ENCODE measurements around the gene MRPL37. TPM values are rescaled to one million over a fixed set of nuclear protein-coding genes. Genes with fewer than 3 reads are reported as not detected.
A peak's percentile ranks its signal among the peaks of the same experiment; 100 is the strongest.

MRPL37 gene
- total RNA-seq, 2 donors from 2014 or later, result 84.5 to 95.8 TPM

DNA sequence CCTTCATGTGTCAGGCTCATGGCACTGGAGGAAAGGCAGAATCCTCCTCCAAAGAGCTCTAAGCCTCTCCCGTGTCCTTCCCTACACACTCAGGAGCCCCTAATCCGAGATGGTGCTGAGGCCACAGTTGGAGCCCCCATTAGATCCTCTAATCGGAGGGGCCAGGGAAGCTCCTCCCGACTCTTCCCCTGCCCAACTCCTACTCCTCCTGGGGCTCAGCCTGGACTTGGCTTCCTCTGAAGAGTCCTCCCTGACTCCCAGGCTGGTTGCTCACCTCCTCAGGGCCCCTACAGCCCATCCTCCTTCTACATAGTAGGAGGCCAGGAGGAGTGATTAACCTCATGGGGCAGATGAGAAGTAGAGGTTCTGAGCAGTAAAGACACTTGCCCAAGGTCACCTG, 25.9 kb upstream of the MRPL37 start:
- no peaks in the 10 kb centered on the region for H3K36me3 Mint-ChIP-seq (ENCODE audit: low read depth)
- no peak overlapping the region for H3K27ac Mint-ChIP-seq
- no peak for DNase-seq

GRCh38 chr1:54176621-54177327, 23.2 kb upstream of the MRPL37 start:
- Histone ChIP-seq H3K4me3 (ENCODE audit: low read length) (no peak overlapping the region), H3K9me3 (ENCODE audit: control insufficient read depth, low read length) (no peaks in the 10 kb centered on the region), H3K9ac (ENCODE audit: extremely low read depth, low read length, poor library complexity, severe bottlenecking) (no peak overlapping the region), H3K36me3 (ENCODE audit: control insufficient read depth, insufficient read depth, low read length) (no peaks in the 10 kb centered on the region), H3K4me1 (ENCODE audit: control insufficient read depth, insufficient read depth, low read length) (peaks cover 2% of the 10 kb centered on the region), H3K27me3 (ENCODE audit: control insufficient read depth, insufficient read depth, low read length, poor library complexity, severe bottlenecking) (no peaks in the 10 kb centered on the region), H3K27ac (ENCODE audit: low read depth, low read length) (no peak overlapping the region)
- DNase-seq, result no peak
- Mint-ChIP-seq H3K9me3 (no peaks in the 10 kb centered on the region), H3K36me3 (ENCODE audit: low read depth) (peaks cover 5% of the 10 kb centered on the region), H3K27ac (no peak overlapping the region), H3K4me1 (peaks cover 5% of the 10 kb centered on the region), H3K4me3 (no peak overlapping the region), H3K27me3 (ENCODE audit: insufficient read depth) (no peaks in the 10 kb centered on the region)
- TF ChIP-seq, protein P1, sequence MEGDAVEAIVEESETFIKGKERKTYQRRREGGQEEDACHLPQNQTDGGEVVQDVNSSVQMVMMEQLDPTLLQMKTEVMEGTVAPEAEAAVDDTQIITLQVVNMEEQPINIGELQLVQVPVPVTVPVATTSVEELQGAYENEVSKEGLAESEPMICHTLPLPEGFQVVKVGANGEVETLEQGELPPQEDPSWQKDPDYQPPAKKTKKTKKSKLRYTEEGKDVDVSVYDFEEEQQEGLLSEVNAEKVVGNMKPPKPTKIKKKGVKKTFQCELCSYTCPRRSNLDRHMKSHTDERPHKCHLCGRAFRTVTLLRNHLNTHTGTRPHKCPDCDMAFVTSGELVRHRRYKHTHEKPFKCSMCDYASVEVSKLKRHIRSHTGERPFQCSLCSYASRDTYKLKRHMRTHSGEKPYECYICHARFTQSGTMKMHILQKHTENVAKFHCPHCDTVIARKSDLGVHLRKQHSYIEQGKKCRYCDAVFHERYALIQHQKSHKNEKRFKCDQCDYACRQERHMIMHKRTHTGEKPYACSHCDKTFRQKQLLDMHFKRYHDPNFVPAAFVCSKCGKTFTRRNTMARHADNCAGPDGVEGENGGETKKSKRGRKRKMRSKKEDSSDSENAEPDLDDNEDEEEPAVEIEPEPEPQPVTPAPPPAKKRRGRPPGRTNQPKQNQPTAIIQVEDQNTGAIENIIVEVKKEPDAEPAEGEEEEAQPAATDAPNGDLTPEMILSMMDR (conservative IDR thresholded peaks at IDR 0.05), result no peak
- 91 to 100% methylated on average over 2 to 6 of the region's 6 CpGs for WGBS, 2 experiments (ENCODE audit: insufficient coverage in 1 of 2, insufficient read length in 1 of 2)

More for the DNA sequence above, 25.9 kb upstream of the MRPL37 start:
- no peak overlapping the region for H3K4me3 Mint-ChIP-seq
- no peaks in the 10 kb centered on the region for H3K4me1 Mint-ChIP-seq
- no peaks in the 10 kb centered on the region for H3K27me3 Mint-ChIP-seq (ENCODE audit: insufficient read depth)
- Histone ChIP-seq H3K27me3 (ENCODE audit: control insufficient read depth, insufficient read depth, low read length, poor library complexity, severe bottlenecking) (no peaks in the 10 kb centered on the region), H3K4me3 (ENCODE audit: low read length) (no peak overlapping the region), H3K9me3 (ENCODE audit: control insufficient read depth, low read length) (no peaks in the 10 kb centered on the region), H3K4me1 (ENCODE audit: control insufficient read depth, insufficient read depth, low read length) (no peaks in the 10 kb centered on the region), H3K36me3 (ENCODE audit: control insufficient read depth, insufficient read depth, low read length) (no peaks in the 10 kb centered on the region), H3K9ac (ENCODE audit: extremely low read depth, low read length, poor library complexity, severe bottlenecking) (no peak overlapping the region), H3K27ac (ENCODE audit: low read depth, low read length) (peak overlapping the region; percentile 38)
- TF ChIP-seq, protein P1 (conservative IDR thresholded peaks at IDR 0.05), result no peak
- 83 to 93% methylated on average over 4 of the region's 4 CpGs for WGBS, 2 experiments (ENCODE audit: insufficient coverage in 1 of 2, insufficient read length in 1 of 2)
- no peaks in the 10 kb centered on the region for H3K9me3 Mint-ChIP-seq

- no peak overlapping the region for H3K4me3 Mint-ChIP-seq
- H3K27me3 Mint-ChIP-seq (ENCODE audit: insufficient read depth), result no peaks in the 10 kb centered on the region
- Histone ChIP-seq H3K36me3 (ENCODE audit: control insufficient read depth, insufficient read depth, low read length) (no peaks in the 10 kb centered on the region), H3K9ac (ENCODE audit: extremely low read depth, low read length, poor library complexity, severe bottlenecking) (no peak overlapping the region), H3K27ac (ENCODE audit: low read depth, low read length) (no peak overlapping the region), H3K4me3 (ENCODE audit: low read length) (no peak overlapping the region), H3K9me3 (ENCODE audit: control insufficient read depth, low read length) (no peaks in the 10 kb centered on the region), H3K27me3 (ENCODE audit: control insufficient read depth, insufficient read depth, low read length, poor library complexity, severe bottlenecking) (no peaks in the 10 kb centered on the region), H3K4me1 (ENCODE audit: control insufficient read depth, insufficient read depth, low read length) (peaks cover 2% of the 10 kb centered on the region)
- H3K27ac Mint-ChIP-seq, result no peak overlapping the region
- no peak for DNase-seq
- no peaks in the 10 kb centered on the region for H3K9me3 Mint-ChIP-seq
- TF ChIP-seq, protein P1 (conservative IDR thresholded peaks at IDR 0.05), result no peak
- H3K4me1 Mint-ChIP-seq, result peaks cover 5% of the 10 kb centered on the region
- H3K36me3 Mint-ChIP-seq (ENCODE audit: low read depth), result peaks cover 5% of the 10 kb centered on the region
- WGBS, 2 experiments (ENCODE audit: insufficient coverage in 1 of 2, insufficient read length in 1 of 2), result 90 to 94% methylated on average over 7 to 8 of the region's 8 CpGs
Measured at GRCh38 chr1:54177726-54178125, 22.2 kb upstream of the MRPL37 start.
